NK-92 (cell line): Measurements from ENCODE around the gene EML5.

Experiments used
- DNase-seq: peaks from one replicate; lab custom pipeline; 2025; ENCODE audit not compliant: unreplicated experiment; lab: John Stamatoyannopoulos, UW

Gene EML5

GRCh38 chr14:88568196-88568595, 224.6 kb downstream of the EML5 start:
- no peak for DNase-seq

DNA sequence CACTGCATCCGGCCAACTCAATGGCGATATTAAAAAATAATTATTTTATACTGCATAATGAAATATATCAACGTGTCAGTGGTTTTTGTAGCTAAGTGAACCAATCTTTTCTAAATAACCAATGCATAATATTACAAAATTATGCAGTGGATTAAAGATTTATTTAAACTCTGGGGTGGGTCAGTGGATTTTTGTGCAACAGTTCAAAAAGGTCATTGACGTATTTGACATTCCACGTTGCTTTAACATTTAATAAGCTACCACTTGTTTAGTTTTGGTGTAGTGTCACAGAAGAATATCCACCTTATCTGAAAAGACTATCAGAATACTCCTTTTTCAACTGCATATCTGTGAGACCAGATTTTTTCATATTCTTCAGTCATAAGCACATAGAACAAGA, 227.3 kb downstream of the EML5 start:
- DNase-seq: no peak

GRCh38 chr14:88563845-88564244, 228.9 kb downstream of the EML5 start:
- no peak for DNase-seq

DNA sequence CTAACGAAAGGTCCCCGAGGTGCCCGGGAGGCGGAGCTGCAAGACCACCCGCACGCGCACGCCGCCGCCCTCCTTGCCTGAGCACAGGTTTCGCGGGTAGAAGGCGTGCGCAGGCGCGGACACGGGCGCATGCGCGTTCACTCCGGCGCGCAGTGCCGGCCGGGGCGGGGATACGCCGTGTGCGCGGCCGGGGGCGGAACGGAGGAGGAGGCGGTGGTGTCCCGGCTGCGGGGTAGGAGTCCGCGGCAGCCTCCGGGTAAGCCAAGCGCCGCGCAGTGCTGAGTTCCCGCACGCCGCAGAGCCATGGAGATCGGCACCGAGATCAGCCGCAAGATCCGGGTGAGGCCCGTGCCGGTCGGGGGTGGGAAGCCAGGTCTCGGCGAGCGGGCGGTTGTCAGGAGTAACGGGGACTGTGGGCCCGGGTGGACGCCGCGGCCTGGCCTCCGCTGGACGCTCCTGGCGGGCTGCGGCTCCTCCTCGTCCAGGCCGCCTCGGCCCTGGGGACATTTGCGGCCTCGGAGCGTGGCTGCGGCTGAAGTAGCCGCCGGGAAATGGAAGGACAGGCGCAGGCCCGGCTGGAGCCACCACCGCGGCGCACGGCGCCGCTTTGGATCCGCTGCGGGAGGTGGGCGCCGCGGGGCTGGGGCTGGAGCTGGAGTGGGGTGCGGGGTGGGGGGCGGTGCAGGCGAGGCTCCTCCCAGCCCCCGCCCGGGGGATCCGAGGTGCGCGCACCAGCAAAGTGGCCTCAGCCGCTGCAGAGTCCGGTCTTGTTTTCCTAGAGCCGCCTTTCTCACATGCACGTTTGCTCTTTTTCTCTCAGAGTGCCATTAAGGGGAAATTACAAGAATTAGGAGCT, 229.7 kb downstream of the EML5 start, which contains the start of gene ZC3H14:
TSS of gene ZC3H14 (plus strand) at position 207 of the 856 bp plus-strand sequence. CDS start at position 304, 97 bp downstream.
- DNase-seq: peak; percentile 35

DNA sequence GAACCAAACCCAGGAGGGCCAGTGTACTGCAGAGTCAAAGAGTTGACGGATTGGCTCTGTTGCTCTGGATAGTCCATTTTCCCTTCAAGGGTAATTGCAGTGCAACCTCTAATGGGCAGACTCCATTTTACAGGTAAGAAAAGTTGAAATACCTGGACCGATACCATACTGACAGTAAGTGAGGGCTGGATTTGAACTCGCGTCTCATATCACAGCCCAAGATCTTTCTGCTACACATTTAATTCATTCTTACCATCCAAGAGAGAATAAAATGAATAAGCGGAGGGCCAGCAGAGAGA, 230.3 kb downstream of the EML5 start:
- DNase-seq: no peak
